GM21423 (cell line): ENCODE data around the gene MEGF11.

ENCODE experiments used
- ATAC-seq: cut with Tn5 transposase; IDR thresholded peaks from one replicate; pipeline ENCODE4 v1.9.1; 2021; ENCODE audit warnings: mild to moderate bottlenecking, moderate library complexity; ENCODE audit not compliant: unreplicated experiment

MEGF11 gene

DNA sequence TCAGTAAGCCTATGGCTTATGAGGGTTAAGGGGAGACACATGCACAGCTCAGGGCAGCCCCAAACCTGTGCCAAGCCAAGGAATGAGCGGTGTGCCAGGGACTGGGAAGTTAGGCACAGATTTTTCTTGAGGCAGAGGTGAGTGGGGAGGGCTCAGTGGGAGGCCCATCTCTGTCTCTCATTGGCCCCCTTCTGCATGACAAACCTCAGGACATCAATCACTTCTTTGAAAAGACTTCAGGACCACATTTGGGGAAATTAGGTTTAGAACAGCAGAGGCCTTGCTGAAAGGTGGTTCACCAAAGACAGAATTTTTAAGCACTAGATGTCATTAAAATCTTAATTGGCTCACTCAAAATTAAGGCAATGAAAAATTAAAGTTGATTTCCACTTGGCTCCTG, 327.1 kb downstream of the MEGF11 start:
- ATAC-seq: no peak

GRCh38 chr15:65925338-65925737, 328.2 kb downstream of the MEGF11 start:
- ATAC-seq: no peak

- no peak for ATAC-seq
These were observed 329.5 kb downstream of the MEGF11 start for GRCh38 chr15:65924004-65924403.

- no peak for ATAC-seq
These were observed 330.3 kb downstream of the MEGF11 start for GRCh38 chr15:65923264-65923663.

DNA sequence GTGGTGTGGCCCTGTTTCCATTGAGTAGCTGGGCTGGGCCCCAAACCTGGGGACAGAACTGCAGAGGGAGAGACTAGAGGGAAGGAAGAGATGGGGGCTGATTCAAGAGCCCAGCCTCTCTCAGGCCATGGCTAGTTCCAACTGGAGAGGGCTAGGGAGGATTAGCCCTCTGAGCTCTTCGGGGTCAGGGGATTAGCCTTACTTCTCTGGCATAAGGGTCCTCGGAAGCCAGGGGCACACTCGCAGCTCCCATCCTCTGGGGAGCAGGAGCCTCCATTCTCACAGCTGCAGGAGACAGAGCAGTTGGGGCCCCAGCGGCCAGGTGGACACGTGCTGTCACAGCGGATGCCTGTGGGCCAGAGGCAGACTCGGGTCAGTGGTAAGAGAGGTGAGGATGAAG, 330.9 kb downstream of the MEGF11 start:
- no peak for ATAC-seq

DNA sequence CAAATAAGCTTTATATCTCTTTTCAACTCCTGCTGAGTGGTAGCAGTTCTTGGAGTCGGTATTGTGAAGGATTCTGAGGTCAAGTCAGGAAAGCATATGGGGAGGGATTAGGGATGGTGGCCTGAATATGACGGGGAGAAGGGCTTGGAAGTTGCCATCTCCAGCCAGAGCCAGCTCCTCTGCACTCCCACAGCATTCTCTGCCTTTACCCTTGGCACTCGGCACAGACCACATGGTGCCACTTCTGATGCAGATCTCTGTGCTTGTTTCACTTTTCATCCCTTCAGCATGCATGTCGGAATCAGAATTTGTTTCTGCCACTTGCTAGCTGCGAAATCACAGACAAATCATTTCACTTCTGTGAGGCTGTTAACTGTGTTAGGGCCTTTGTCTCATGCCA, 331.8 kb downstream of the MEGF11 start:
- no peak for ATAC-seq

DNA sequence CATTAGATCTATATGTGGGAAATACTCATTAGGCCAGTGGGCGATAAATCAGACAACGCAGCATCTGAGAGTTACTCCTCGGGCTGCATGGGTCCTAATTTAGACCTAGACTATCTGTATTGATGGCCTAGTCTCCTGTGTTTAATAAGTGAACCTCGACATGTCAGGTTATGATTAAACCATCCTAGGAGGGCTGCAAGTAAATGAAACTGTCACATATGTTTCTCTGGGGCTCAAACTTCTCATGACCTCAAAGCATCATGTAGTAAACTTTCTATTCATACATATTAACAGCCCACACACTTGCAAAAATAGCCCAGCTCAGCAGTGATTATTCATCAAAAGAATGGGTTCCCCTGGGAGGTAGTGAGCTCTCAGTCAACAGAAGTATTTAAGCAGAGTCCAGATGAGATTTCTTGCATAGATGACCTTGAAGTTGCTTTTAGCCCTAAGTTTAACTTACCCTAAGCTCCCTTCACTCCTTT, 332.7 kb downstream of the MEGF11 start:
- ATAC-seq: peak; percentile 39

DNA sequence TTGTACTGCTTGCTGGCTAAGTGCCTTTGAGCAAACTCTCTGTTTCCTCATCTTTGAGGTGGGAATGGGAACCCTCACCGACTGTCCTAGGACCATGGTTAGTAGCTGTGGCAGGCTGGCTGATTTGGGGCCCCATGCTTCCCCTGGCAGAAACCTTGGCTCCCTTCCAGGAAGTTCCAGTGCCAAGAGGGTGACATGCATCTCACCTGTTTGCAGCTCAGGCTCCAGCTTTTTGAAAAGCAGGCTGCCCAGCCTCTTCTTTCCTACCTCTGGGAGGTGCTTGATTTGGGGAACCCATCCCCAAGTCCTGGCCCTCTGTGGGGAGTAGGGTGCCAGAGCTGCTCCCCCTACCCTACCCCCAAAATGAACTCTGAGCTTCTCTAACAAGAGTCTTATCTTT, 333.4 kb downstream of the MEGF11 start:
- no peak for ATAC-seq

GRCh38 chr15:65919353-65919752, 334.2 kb downstream of the MEGF11 start:
- no peak for ATAC-seq

- ATAC-seq: no peak
These were observed 334.6 kb downstream of the MEGF11 start for GRCh38 chr15:65918945-65919344.

DNA sequence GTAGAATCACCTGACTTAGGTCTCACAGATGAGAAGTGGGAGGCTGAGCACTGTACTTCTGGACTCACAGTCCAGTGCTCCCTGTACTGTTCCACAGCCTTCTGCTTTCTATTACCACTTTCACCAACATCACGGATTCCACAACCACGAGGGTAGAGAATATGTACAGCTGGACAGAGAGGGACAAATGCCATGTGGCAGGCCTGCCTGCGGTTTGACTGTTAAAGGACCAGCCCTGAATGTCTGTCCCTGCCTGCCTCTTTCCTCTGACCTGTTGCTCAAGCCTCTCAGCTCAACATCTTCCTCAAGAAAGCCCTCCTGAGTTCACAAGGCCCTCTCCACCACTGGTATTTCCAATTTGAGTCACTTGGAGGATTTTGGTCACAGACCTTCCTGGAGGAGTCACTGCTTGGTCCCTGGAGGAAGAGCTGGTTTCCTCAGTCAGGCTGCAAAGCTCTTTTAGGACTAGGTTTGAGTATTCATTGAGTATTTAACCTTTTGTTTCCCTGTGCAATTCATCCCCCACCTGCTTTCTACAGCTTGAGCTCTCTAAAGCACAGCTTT, 335.1 kb downstream of the MEGF11 start:
- no peak for ATAC-seq

DNA sequence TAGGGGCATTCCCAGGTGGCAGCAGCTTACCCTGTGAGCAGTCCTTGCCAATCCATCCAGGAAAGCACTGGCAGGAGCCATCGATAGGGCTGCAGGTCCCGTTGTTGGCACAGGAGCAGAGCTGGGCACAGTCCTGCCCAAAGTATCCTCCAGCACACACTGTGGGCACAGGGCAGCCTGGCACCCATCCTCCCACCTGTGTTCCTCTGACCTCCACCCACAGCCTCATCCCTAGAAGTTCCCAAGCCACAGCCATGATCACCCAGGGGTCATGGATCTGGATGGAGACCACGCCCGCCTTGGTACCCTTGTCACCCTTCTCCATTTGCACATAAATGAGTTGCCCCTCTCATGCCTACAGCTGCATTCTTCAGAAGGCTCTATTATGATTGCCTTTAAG, 335.6 kb downstream of the MEGF11 start:
- no peak for ATAC-seq

- ATAC-seq: peak; percentile 1
These were observed 336.2 kb downstream of the MEGF11 start for GRCh38 chr15:65917407-65917756.

GRCh38 chr15:65916664-65917406, 336.7 kb downstream of the MEGF11 start:
- peak; percentile 51 for ATAC-seq

DNA sequence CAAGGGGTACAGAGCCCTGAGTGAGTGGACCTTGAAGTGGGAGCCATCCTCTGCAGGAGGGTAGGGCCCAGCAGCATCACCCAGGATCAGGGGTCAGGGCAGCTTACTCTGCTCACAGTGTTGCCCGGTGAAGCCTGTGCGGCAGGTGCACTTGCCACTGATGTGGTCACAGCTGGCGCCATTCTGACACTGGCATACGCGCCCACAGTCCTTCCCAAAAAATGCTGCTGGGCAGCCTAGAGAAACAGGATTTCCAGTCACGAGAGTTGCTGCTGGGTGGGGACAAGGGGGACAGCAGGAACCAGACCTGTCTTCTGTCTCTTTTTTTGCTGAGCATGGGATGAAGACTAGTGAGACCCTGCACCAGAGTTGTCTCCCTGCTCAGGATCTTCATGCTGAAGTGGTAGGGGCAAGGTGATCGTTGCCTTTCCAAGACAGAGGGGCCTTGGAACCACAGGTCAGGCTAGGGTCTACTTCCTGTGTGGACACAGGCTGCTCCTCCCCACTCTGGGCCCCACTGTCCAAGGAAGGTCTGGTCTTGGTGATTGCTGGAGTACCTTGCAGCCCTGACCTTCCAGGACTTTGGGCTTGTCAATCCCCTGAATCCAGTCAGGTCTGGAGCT, 337.4 kb downstream of the MEGF11 start:
- no peak for ATAC-seq

DNA sequence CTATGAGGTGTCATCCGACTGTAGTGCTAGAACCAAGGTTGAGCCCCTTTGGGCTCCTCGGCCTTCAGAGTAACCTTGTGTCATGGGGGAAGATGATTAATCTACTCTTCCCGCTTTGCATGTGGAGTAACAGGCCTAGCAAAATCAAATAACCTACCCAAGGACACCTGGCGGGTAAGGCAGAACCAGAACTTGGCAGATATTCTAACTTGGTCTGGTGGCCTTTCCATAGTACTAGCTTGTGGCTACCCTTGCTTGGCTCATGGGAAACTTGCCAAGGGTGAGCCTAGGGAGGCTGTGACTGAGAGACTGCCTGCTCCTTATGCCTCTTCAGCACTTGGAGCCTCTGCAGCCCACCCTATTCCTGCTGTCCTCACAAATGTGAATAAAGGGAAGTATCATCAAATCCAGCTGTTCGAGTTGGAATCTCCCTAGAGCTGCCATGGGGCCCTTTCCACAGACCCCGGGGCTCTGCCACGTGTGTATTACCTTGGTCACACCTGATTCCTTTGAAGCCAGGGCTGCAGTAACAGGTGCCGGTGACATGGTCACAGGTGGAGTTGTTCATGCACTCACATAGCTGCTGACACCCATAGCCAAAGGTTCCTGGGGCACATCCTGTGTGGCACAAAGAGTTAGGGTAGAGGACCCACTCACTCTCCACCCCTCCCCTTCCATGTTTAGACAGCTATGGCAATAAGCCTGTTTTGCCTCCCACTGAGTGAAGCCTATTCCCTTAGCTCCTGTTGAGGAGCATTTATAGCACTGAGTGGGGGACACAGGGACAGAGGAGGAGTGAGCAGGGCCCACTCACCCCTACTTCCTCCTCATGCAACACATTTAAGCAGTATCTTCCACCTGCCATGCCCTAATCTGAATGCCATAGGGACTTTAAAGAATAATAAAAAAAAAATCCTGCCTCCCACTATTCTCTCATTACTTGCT, 338.3 kb downstream of the MEGF11 start:
- no peak for ATAC-seq

DNA sequence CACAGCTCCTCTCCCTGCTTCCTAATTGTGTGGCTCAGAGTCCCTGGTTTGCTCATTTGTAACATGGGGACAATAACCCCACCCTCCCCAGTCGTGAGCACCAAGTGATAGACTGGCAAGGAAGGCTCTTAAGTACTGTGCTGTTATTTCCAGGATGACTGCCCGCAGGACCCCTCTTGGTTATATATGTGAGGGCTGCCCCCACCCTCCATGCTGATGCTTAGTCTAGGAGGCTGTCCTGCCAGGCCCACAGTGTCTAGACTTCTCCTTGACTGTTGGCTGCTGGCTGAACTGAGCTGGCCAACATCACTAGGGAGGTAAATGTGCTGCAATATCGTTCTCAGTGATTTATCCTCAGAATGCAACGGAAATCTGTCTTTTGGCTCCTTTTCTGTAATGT, 339.2 kb downstream of the MEGF11 start:
- no peak for ATAC-seq

GRCh38 chr15:65913631-65914199, 339.8 kb downstream of the MEGF11 start:
- ATAC-seq: no peak

DNA sequence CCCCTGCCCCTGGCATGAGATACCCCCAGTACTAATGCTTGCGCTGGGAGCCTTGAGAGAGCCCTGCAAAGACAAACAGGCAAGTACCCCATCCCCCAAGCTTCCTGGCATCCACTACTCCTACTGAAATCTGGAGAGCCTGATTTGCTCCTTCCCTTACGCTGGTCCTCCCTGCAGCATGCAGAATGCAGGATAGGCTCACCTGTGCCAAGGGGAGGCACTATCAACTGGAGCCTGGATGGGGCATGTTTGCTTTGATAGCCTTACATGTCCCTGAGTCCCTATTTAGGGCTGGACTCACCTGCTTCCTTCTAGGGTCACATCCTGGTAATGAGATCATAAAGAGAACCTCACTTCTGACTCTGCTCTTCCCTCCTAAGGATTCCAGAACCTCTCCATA, 341.3 kb downstream of the MEGF11 start:
- no peak for ATAC-seq

- ATAC-seq: no peak
These were observed 343.2 kb downstream of the MEGF11 start for GRCh38 chr15:65910341-65910740.

DNA sequence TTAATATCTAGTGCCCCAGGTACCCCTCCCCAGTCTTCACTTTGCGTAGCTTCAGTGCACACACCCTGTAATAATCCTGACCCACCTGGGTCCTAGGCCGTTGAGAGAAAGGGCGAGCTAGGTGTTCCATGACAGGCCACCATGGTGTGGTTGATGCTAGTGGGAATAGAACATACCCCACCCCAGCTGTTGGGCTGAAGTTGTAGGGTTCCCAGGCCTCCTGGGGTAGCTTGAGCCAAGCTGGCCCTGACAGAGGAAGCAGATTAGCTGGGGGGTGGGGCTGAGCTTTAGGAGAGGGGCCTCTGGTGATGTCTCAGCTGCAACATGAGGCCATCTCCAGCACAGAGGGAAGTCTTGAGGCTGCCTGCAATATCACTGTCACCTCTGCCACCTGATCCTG, 343.7 kb downstream of the MEGF11 start:
- no peak for ATAC-seq
